DMS 273 treated with DMSO at 0.1 percent for 48 hours (cell line): ENCODE data around the gene GDPGP1.
"Not testable (repeated sequence)": the region's sequence is repeated elsewhere in the genome, so short reads cannot be mapped to it uniquely, and the experiment has no call there.

Experiments
- DNase-seq: peaks from one replicate; lab custom pipeline; 2025; lab: John Stamatoyannopoulos, UW

The GDPGP1 gene

DNA sequence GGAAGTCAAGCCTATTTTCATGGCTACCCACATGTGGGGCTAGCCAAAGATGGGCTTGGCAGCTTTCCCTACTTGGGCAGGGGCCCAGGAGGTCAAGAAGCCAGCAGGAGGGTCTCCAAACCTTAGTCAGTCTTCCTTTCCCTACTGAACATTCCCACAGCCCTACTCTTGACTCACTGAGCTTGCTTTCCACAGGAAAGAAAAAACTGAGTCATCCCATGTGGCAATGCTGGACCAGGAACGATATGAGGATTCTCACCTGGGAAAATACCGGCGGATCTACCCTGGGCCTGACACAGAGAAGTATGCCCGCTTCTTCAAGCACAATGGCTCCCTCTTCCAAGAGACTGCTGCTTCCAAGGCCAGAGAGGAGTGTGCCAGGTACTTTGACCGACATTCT lies 27.8 kb downstream of the GDPGP1 start:
- DNase-seq: no peak

DNA sequence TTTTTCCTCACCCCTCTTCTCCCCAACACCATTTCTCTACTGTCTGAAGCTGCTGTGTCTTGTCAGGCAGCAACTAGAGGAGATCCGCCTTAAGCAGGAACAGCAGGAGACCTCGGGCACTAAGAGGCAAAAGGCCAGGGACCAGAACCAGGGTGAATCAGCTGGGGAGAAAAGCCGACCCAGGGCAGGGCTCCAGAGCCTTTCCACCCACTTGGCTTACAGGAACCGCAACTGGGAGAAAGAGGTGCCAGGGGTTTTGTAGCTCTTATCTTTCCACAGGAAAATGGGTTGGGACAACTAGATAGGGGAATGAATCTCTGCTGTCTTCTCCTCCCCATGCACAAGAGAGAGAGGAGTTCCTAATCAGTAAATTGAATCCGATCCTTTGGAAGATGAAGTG lies 28.4 kb downstream of the GDPGP1 start:
- DNase-seq: no peak

GRCh38 chr15:90264671-90265070 lies 30.7 kb downstream of the GDPGP1 start:
- no peak for DNase-seq

DNA sequence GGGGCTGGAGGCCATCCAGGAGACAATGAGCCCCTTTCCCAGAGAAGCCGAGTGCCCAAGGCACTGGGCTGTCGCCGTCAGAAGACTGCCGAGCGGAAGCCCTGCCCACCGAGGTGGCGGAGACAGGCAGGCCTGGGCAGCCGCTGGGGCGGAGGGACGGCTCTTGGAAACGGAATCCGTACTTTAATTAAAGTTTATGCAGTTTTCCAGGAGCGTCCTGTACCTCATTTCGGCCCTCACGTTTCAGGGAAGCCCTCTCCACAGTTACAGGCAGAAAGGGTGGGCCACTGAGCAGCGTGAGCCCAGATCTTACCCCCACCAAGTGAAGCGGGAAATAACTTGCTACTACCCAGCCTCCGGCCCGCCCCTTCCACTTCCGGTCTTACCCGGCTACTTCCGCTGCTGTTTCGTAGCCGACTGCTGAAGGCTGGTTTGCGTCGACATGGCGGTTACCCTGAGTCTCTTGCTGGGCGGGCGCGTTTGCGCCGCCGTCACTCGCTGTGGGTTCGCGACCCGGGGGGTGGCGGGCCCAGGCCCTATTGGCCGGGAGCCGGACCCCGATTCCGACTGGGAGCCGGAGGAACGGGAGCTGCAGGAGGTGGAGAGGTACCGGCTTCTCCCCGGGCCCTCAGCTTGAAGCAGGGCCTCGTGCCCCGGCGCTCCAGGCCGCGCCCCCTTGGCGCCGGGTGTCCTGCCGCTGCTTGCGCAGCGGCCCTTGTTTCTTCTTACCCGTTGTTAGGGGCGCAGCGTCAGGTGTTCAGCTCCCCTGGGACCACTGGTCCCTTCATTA lies 31.5 kb downstream of the GDPGP1 start, which contains the start of gene NGRN:
Gene NGRN, plus strand, starts transcription at position 402 of the 790 bp plus-strand sequence. Its CDS starts 41 bp downstream, at position 443.
- DNase-seq: peak; percentile 52

DNA sequence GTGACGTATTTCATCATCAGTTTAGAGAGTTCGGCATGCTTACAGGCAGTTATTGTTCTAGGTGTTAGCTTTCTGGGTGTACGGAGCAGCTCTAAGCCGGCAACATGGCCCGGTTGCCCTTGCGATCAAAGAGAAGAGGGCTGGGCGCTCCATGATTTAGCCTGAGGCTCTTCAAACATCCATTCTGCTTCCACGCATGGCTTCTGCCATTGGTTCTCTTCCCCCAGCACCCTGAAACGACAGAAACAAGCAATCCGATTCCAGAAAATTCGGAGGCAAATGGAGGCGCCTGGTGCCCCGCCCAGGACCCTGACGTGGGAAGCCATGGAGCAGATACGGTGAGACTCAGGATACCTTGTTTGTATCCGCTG lies 32.0 kb downstream of the GDPGP1 start:
- DNase-seq: no peak

GRCh38 chr15:90266485-90266884 lies 32.5 kb downstream of the GDPGP1 start:
- no peak for DNase-seq

DNA sequence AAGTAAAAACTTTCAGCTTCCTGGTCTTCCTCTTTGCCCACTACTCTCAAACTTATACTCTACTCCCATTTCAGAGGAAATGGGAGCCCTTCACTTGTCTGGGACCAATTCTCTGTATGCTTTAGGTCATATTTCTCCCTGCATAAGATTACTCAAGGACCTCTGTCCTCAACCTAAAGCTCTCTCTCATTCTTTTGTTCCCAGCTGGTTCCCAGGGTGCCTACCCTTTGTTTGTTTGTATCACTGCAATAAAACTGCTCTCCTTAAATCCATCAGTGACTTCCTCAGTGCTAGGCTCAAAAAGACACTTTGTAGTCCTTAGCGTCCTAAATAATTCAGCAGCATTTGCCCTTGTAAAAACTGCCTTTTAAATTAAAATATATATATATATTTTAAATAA lies 34.4 kb downstream of the GDPGP1 start:
- DNase-seq: no peak

GRCh38 chr15:90270502-90271150 lies 36.6 kb downstream of the GDPGP1 start:
- no peak for DNase-seq

DNA sequence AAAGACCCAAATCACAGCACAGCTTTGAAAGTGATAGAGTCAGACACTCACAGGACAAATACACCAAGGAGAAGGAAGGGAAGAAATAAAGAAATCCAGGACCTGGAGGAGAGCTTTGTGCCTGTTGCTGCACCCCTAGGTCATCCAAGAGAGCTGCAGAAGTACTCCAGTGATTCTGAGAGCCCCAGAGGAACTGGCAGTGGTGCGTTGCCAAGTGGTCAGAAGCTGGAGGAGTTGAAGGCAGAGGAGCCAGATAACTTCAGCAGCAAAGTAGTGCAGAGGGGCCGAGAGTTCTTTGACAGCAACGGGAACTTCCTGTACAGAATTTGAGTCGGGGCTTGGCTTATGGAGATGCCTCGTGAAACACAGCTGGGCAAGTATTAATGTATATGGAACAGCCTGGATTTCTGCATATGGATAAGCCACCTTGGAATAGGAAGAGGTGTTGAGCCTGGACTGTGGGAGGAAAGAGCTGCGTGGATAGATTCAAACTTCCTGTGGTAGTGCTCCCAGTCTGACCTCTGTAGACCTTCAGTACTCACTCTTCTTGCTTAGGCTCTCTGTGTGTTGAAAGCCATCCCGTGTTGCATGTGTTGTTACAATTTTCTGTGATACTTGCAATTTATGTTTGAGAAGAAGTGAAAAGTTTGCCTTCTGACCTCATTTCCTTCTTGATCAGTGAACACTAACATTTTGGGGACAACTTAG lies 37.6 kb downstream of the GDPGP1 start:
- no peak for DNase-seq

GRCh38 chr15:90278467-90278866 lies 44.5 kb downstream of the GDPGP1 start:
- not testable (repeated sequence) for DNase-seq

GRCh38 chr15:90280743-90281142 lies 46.7 kb downstream of the GDPGP1 start:
- not testable (repeated sequence) for DNase-seq

DNA sequence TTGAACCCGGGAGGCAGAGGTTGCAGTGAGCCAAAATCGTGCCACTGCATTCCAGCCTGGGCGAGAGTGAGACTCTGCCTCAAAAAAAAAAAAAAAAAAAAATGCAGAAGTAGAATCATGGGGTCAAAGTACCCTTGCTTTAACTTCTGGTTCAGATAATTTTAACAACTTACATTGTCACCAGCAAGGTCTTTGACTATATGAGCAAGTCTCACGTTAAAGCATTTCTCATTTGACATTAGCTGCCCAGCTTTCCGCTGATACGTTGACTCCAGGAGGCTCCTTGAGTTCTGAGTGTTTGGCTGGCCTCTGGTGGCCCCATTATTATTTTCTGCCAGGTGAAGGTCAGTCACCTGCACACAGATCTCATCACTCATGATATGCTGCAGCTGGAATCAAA lies 47.6 kb downstream of the GDPGP1 start:
- DNase-seq: not testable (repeated sequence)

DNA sequence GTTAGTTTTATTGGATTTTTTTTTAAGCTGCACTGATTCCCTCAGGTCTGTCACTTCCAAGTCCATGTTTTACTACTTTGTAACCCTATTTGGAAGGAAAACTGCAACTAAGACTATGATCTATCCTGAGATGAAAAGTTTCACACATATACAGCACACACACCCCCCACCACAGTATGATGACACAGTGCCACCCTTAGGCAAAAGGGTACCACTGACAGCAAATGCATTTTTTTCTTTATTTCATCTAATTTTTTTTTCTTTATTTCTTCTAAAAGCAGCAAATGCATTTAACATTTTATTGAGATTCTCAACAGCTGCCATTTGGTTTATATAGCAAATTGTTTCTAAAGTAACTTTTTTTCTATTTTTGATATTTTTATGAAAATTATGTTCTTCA lies 52.7 kb downstream of the GDPGP1 start:
- no peak for DNase-seq

DNA sequence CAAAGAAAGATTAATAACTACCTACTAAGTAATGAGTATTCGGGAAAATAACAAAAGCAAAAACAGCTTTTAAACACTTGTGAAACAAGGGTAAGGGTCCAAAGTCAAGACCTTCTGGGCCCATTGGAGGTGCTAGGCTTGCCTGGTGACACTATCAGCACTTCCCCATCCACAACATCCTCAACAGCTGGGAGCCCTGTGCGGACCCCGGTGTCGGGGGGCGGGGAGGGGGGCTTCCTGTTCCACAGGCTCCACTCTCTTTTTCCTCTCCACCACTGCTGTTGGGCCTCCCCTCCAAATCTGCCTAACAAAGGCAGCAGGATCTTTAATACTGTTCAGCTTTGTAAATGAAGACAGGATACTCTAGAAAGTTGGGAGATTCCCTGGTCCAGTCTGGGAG lies 53.1 kb downstream of the GDPGP1 start:
- DNase-seq: no peak

- DNase-seq: no peak
These were observed 53.9 kb downstream of the GDPGP1 start for GRCh38 chr15:90287946-90288345.

- DNase-seq: no peak
These were observed 57.8 kb downstream of the GDPGP1 start for GRCh38 chr15:90291679-90292356.

- not testable (repeated sequence) for DNase-seq
These were observed 59.2 kb downstream of the GDPGP1 start for GRCh38 chr15:90293040-90293810.

GRCh38 chr15:90294159-90294558 lies 60.1 kb downstream of the GDPGP1 start:
- DNase-seq: no peak

DNA sequence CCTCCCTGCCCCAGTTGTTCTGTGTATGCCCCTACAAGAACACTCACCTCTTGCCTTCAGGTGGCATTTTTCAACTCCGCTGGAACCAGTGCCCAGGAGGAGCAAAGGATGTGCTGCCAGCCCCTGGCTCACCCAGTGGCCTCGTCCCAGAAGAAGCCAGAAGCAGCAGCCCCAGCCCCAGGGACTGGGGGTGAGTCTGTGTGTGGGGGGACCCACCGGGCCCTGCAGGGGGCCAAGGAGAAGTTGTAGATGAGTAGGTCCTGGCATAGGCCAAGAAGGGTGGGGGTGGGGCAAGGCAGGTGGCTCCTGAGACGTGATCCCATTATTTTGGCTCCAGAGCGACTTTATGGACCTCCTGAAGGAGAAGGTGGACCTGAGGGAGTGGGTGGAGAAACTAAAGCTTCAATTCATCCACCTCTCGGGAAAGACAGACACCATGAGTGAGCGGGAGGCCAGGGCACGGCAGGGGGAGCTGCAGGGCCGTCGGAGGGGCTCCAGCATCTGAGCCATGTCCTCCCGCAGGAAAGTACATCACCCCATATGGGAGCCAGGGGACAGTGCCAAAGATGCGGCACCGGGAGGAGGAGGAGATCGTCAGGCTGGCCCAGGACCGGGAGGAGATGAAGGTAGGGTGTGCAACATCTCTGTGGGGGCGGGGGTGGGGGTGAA lies 60.7 kb downstream of the GDPGP1 start:
- no peak for DNase-seq

DNA sequence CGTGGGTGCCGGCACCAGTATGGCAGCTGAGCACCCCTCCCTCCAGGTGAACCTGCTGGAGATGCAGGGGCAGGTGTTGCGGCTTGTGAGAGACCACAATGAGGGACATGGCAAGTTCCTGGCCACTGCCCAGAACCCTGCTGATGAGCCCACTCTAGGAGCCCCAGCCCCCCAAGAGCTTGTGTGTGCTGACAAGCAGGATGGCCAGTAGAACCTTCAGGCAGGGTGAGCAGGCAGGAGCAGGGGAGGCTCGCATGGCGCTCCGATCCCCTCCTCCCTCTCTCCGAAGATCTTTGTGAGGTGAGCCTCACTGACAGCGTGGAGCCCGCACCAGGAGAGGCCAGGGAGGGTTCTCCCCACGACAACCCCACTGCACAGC lies 61.2 kb downstream of the GDPGP1 start:
- no peak for DNase-seq
